Measurements from ENCODE around the gene UBE2V1.
A peak's percentile ranks its signal among the peaks of the same experiment; 100 is the strongest.

Gene UBE2V1

GRCh38 chr20:50092436-50092835 lies 20.5 kb downstream of the UBE2V1 start:
- DNase-seq (ENCODE audit: low spot score) (peak; percentile 41), ATAC-seq (ENCODE audit: low read depth) (peak; percentile 6; the same call in 1 of the 3 replicates)
- TF ChIP-seq, protein P1, sequence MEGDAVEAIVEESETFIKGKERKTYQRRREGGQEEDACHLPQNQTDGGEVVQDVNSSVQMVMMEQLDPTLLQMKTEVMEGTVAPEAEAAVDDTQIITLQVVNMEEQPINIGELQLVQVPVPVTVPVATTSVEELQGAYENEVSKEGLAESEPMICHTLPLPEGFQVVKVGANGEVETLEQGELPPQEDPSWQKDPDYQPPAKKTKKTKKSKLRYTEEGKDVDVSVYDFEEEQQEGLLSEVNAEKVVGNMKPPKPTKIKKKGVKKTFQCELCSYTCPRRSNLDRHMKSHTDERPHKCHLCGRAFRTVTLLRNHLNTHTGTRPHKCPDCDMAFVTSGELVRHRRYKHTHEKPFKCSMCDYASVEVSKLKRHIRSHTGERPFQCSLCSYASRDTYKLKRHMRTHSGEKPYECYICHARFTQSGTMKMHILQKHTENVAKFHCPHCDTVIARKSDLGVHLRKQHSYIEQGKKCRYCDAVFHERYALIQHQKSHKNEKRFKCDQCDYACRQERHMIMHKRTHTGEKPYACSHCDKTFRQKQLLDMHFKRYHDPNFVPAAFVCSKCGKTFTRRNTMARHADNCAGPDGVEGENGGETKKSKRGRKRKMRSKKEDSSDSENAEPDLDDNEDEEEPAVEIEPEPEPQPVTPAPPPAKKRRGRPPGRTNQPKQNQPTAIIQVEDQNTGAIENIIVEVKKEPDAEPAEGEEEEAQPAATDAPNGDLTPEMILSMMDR (IDR thresholded peaks at IDR 0.05; ENCODE audit: poor library complexity, severe bottlenecking) = no peak
- H3K4me1 ChIP-seq (ENCODE audit: insufficient read depth, poor library complexity, severe bottlenecking) = peaks cover 18% of the 10 kb centered on the region
- H3K27me3 ChIP-seq (ENCODE audit: insufficient read depth, poor library complexity, severe bottlenecking) = no peaks in the 10 kb centered on the region
- H3K27ac ChIP-seq (ENCODE audit: poor library complexity, severe bottlenecking) = peak overlapping the region; percentile 73
- H3K9me3 ChIP-seq (ENCODE audit: severe bottlenecking) = no peaks in the 10 kb centered on the region
- no peak overlapping the region for H3K4me3 ChIP-seq (ENCODE audit: severe bottlenecking)
- peaks cover 86% of the 10 kb centered on the region for H3K36me3 ChIP-seq (ENCODE audit: low read depth)

GRCh38 chr20:50089787-50090177 lies 23.2 kb downstream of the UBE2V1 start:
- DNase-seq (ENCODE audit: low spot score) (peak; percentile 52), ATAC-seq (ENCODE audit: low read depth) (no peak)
- Histone ChIP-seq H3K27ac (ENCODE audit: poor library complexity, severe bottlenecking) (peak overlapping the region; percentile 73), H3K4me1 (ENCODE audit: insufficient read depth, poor library complexity, severe bottlenecking) (peaks cover 38% of the 10 kb centered on the region), H3K9me3 (ENCODE audit: severe bottlenecking) (no peaks in the 10 kb centered on the region), H3K27me3 (ENCODE audit: insufficient read depth, poor library complexity, severe bottlenecking) (no peaks in the 10 kb centered on the region), H3K36me3 (ENCODE audit: low read depth) (peaks cover 65% of the 10 kb centered on the region), H3K4me3 (ENCODE audit: severe bottlenecking) (no peak overlapping the region)
- TF ChIP-seq, protein P1 (IDR thresholded peaks at IDR 0.05; ENCODE audit: poor library complexity, severe bottlenecking) = no peak

GRCh38 chr20:50089140-50089786 lies 23.7 kb downstream of the UBE2V1 start:
- TF ChIP-seq, protein P1 (IDR thresholded peaks at IDR 0.05; ENCODE audit: poor library complexity, severe bottlenecking) = no peak
- DNase-seq (ENCODE audit: low spot score) (peak; percentile 66), ATAC-seq (ENCODE audit: low read depth) (no peak)
- Histone ChIP-seq H3K27me3 (ENCODE audit: insufficient read depth, poor library complexity, severe bottlenecking) (no peaks in the 10 kb centered on the region), H3K27ac (ENCODE audit: poor library complexity, severe bottlenecking) (peak overlapping the region; percentile 73), H3K4me1 (ENCODE audit: insufficient read depth, poor library complexity, severe bottlenecking) (peaks cover 38% of the 10 kb centered on the region), H3K4me3 (ENCODE audit: severe bottlenecking) (no peak overlapping the region), H3K9me3 (ENCODE audit: severe bottlenecking) (no peaks in the 10 kb centered on the region), H3K36me3 (ENCODE audit: low read depth) (peaks cover 62% of the 10 kb centered on the region)

- peaks cover 38% of the 10 kb centered on the region for H3K4me1 ChIP-seq (ENCODE audit: insufficient read depth, poor library complexity, severe bottlenecking)
- H3K4me3 ChIP-seq (ENCODE audit: severe bottlenecking) = no peak overlapping the region
- ATAC-seq (ENCODE audit: low read depth) = no peak
- peaks cover 65% of the 10 kb centered on the region for H3K36me3 ChIP-seq (ENCODE audit: low read depth)
- TF ChIP-seq, protein P1 (IDR thresholded peaks at IDR 0.05; ENCODE audit: poor library complexity, severe bottlenecking) = no peak
- H3K27me3 ChIP-seq (ENCODE audit: insufficient read depth, poor library complexity, severe bottlenecking) = no peaks in the 10 kb centered on the region
- peak overlapping the region; percentile 73 for H3K27ac ChIP-seq (ENCODE audit: poor library complexity, severe bottlenecking)
- no peaks in the 10 kb centered on the region for H3K9me3 ChIP-seq (ENCODE audit: severe bottlenecking)
- DNase-seq (ENCODE audit: low spot score) = no peak
These were observed 24.9 kb downstream of the UBE2V1 start for GRCh38 chr20:50088022-50088421.
